A549 (cell line): ENCODE results near the gene ZNF574. TPM values are rescaled to one million over a fixed set of nuclear protein-coding genes. Genes with fewer than 3 reads are reported as not detected.

ENCODE experiments used
- ATAC-seq, 2 experiments: fragments of 200-7000 bp in 1 of 2; fragments of >200 bp in 1 of 2; cut with Nextera tagmentation in 1 of 2; cut with Tn5 transposase in 1 of 2; 3 replicates each; pipeline versions ENCODE4 v1.8.0 to v1.9.1; 2018 to 2020; ENCODE audit warnings: mild to moderate bottlenecking in 1 of 2, moderate library complexity in 1 of 2
- CTCF ChIA-PET: fragments of 300-600 bp; sonication (Branson Sonifier 250); formaldehyde crosslinking; extraction: SDS; loops from one replicate; lab custom pipeline; 2021; ENCODE audit warnings: antibody characterized with exemption, inconsistent platforms; lab: Yijun Ruan, JAX
- POLR2A ChIA-PET: fragments of 350-600 bp; formaldehyde crosslinking; extraction: SDS; loops from one replicate; lab custom pipeline; 2021; ENCODE audit warnings: antibody characterized with exemption, inconsistent platforms; lab: Yijun Ruan, JAX
- DNase-seq, 2 experiments: peaks; one replicate each; pipeline versions ENCODE4 v3.0.0 to v3.0.0-alpha.2; 2011 to 2016; ENCODE audit warnings: low read depth in 1 of 2, low spot score in 1 of 2
- FAIRE-seq: peaks from 2 replicates; lab custom pipeline; 2011; peaks lifted over from hg19 to GRCh38; lab: Jason Lieb, UNC
- H3K27ac ChIP-seq, 2 experiments: fragments of >200 bp; sonication (Bioruptor Twin); formaldehyde crosslinking; 3 replicates each; pipeline ENCODE4 v1.5.1; 2016 to 2017
- H3K4me1 ChIP-seq: fragments of >200 bp; sonication (Bioruptor Twin); formaldehyde crosslinking; 3 replicates; pipeline ENCODE4 v1.6.1; 2016
- H3K4me2 ChIP-seq: fragments of >200 bp; sonication (Bioruptor Twin); formaldehyde crosslinking; 3 replicates; pipeline ENCODE4 v1.6.1; 2016
- H3K4me3 ChIP-seq: fragments of >200 bp; sonication (Bioruptor Twin); formaldehyde crosslinking; 3 replicates; pipeline ENCODE4 v1.5.1; 2016
- H3K9me3 ChIP-seq: fragments of >200 bp; sonication (Bioruptor Twin); formaldehyde crosslinking; 3 replicates; pipeline ENCODE4 v1.6.1; 2016
- BHLHE40 ChIP-seq: IDR thresholded peaks from 2 replicates; pipeline ENCODE4 v1.6.1; 2012; ENCODE audit warnings: low read depth, low read length, inconsistent platforms
- CBX2 ChIP-seq: fragments of 200-600 bp; sonication (generic); IDR thresholded peaks from 2 replicates; pipeline ENCODE4 v1.6.1; 2016; ENCODE audit warnings: low read depth, mild to moderate bottlenecking, borderline replicate concordance
- CHD2 ChIP-seq: fragments of 150-350 bp; IDR thresholded peaks from 2 replicates; pipeline ENCODE4 v1.6.1; 2014; ENCODE audit warnings: low read length; ENCODE audit not compliant: partially characterized antibody
- CHD4 ChIP-seq: fragments of 200-600 bp; sonication (generic); IDR thresholded peaks from 2 replicates; pipeline ENCODE4 v1.6.1; 2016; ENCODE audit warnings: antibody characterized with exemption, mild to moderate bottlenecking, borderline replicate concordance
- EHF ChIP-seq: fragments of 250-450 bp; sonication (Bioruptor Pico); IDR thresholded peaks from 2 replicates; pipeline ENCODE4 v1.5.0; 2020; ENCODE audit warnings: mild to moderate bottlenecking
- EHMT2 ChIP-seq: fragments of 200-600 bp; sonication (generic); IDR thresholded peaks from 2 replicates; pipeline ENCODE4 v1.6.1; 2016; ENCODE audit warnings: antibody characterized with exemption, low read depth, mild to moderate bottlenecking, moderate library complexity
- FOSB ChIP-seq: fragments of 250-450 bp; sonication (Bioruptor Pico); IDR thresholded peaks from 2 replicates; pipeline ENCODE4 v1.5.0; 2020; ENCODE audit warnings: mild to moderate bottlenecking, moderate library complexity
- FOSL2 ChIP-seq, 2 experiments: fragments of 450-650 bp in 1 of 2; fragments of >200 bp in 1 of 2; sonication (Bioruptor Twin) in 1 of 2; formaldehyde crosslinking; IDR thresholded peaks; 2 replicates each; pipeline versions ENCODE4 v1.5.0 to v1.6.1; 2016 to 2020; ENCODE audit warnings: mild to moderate bottlenecking in 1 of 2, moderate library complexity in 1 of 2
- FOXS1 ChIP-seq: fragments of 250-450 bp; sonication (Bioruptor Pico); IDR thresholded peaks from 2 replicates; pipeline ENCODE4 v1.5.0; 2020; ENCODE audit warnings: mild to moderate bottlenecking, moderate library complexity
- GATA3 ChIP-seq: IDR thresholded peaks from 2 replicates; pipeline ENCODE4 v1.6.1; 2012; ENCODE audit warnings: borderline replicate concordance
- HDAC2 ChIP-seq: fragments of 200-600 bp; sonication (generic); IDR thresholded peaks from 2 replicates; pipeline ENCODE4 v1.6.1; 2016
- HOXA7 ChIP-seq: fragments of 250-450 bp; sonication (Bioruptor Pico); IDR thresholded peaks from 2 replicates; pipeline ENCODE4 v1.5.0; 2020; ENCODE audit warnings: mild to moderate bottlenecking, moderate library complexity
- KDM1A ChIP-seq: fragments of 200-600 bp; sonication (generic); IDR thresholded peaks from 2 replicates; pipeline ENCODE4 v1.6.1; 2016; ENCODE audit warnings: low read depth, mild to moderate bottlenecking
- NFE2L2 ChIP-seq: fragments of 150-350 bp; conservative IDR thresholded peaks from 2 replicates; pipeline ENCODE4 v1.6.1; 2014; ENCODE audit warnings: low read length
- NPAS2 ChIP-seq: fragments of 250-450 bp; sonication (Bioruptor Pico); IDR thresholded peaks from 2 replicates; pipeline ENCODE4 v1.8.0; 2022; ENCODE audit warnings: mild to moderate bottlenecking, moderate library complexity, borderline replicate concordance
- NR3C1 ChIP-seq: fragments of >200 bp; sonication (Bioruptor Twin); formaldehyde crosslinking; IDR thresholded peaks from 3 replicates; pipeline ENCODE4 v1.6.1; 2017
- RAD21 ChIP-seq, 2 experiments: fragments of >200 bp in 1 of 2; sonication (Bioruptor Twin) in 1 of 2; formaldehyde crosslinking in 1 of 2; IDR thresholded peaks in 1 of 2; conservative IDR thresholded peaks in 1 of 2; 2 replicates in 1 of 2; 3 replicates in 1 of 2; pipeline ENCODE4 v1.6.1; 2012 to 2018; ENCODE audit warnings: inconsistent platforms in 1 of 2
- RARB ChIP-seq: fragments of 250-450 bp; sonication (Bioruptor Pico); IDR thresholded peaks from 2 replicates; pipeline ENCODE4 v1.8.0; 2021; ENCODE audit warnings: mild to moderate bottlenecking, moderate library complexity
- SMC3 ChIP-seq: fragments of >200 bp; sonication (Bioruptor Twin); formaldehyde crosslinking; IDR thresholded peaks from 3 replicates; pipeline ENCODE4 v1.6.1; 2018; ENCODE audit warnings: inconsistent platforms
- TFCP2L1 ChIP-seq: fragments of 250-450 bp; sonication (Bioruptor Pico); IDR thresholded peaks from 2 replicates; pipeline ENCODE4 v1.5.0; 2021; ENCODE audit warnings: mild to moderate bottlenecking
- TP53 ChIP-seq: fragments of 250-450 bp; sonication (Bioruptor Pico); IDR thresholded peaks from 2 replicates; pipeline ENCODE4 v1.5.0; 2021; ENCODE audit warnings: mild to moderate bottlenecking, moderate library complexity
- ZNF302 ChIP-seq: fragments of 250-450 bp; sonication (Bioruptor Pico); IDR thresholded peaks from 2 replicates; pipeline ENCODE4 v1.9.0; 2021; ENCODE audit warnings: inconsistent platforms, mild to moderate bottlenecking, moderate library complexity
- ZSCAN20 ChIP-seq: fragments of 250-450 bp; sonication (Bioruptor Pico); IDR thresholded peaks from 2 replicates; pipeline ENCODE4 v1.8.0; 2022; ENCODE audit warnings: mild to moderate bottlenecking, moderate library complexity
- WGBS: methylation state at CpG from one replicate; pipeline ENCODE4 v1.1.6; 2017; ENCODE audit errors: missing lambda C conversion rate; 5-methylcytosine and 5-hydroxymethylcytosine counted together
- polyA plus RNA-seq, 4 experiments: library from polyadenylated mRNA; depleted of rRNA in 3 of 4; stranded (reverse); fragments of >200 nt; fragmentation: RNase III in 1 of 4; extraction: RNeasy Plus Mini Kit Qiagen cat#74134 plus additional on column Dnase treatment in 1 of 4; gene quantifications; 2 replicates in 3 of 4; 3 replicates in 1 of 4; pipeline ENCODE4 v1.2.3, GENCODE V29; 2011 to 2017
- TF ChIP-seq, protein P1 (sequence below): fragments of >200 bp; sonication (Bioruptor Twin); formaldehyde crosslinking; IDR thresholded peaks from 2 replicates; pipeline ENCODE4 v1.6.1; 2016
- TF ChIP-seq, protein P2 (sequence below): IDR thresholded peaks from 2 replicates; pipeline ENCODE4 v1.6.1; 2012
- TF ChIP-seq, protein P3 (sequence below): IDR thresholded peaks from 2 replicates; pipeline ENCODE4 v1.6.1; 2012; ENCODE audit warnings: low read depth, borderline replicate concordance
- TF ChIP-seq, protein P4 (sequence below): fragments of 250-450 bp; sonication (Bioruptor Pico); IDR thresholded peaks from 2 replicates; pipeline ENCODE4 v1.5.0; 2021; ENCODE audit warnings: mild to moderate bottlenecking, moderate library complexity, borderline replicate concordance
- TF ChIP-seq, protein P5 (sequence below): fragments of >200 bp; sonication (Bioruptor Twin); formaldehyde crosslinking; IDR thresholded peaks from 3 replicates; pipeline ENCODE4 v1.6.1; 2016
- TF ChIP-seq, protein P6 (sequence below): IDR thresholded peaks from 2 replicates; pipeline ENCODE4 v1.6.1; 2012

ZNF574 gene
- polyA plus RNA-seq, 2 of the 4 experiments (the other 2 are of a cell fraction), result 11.3 to 21.8 TPM

DNA sequence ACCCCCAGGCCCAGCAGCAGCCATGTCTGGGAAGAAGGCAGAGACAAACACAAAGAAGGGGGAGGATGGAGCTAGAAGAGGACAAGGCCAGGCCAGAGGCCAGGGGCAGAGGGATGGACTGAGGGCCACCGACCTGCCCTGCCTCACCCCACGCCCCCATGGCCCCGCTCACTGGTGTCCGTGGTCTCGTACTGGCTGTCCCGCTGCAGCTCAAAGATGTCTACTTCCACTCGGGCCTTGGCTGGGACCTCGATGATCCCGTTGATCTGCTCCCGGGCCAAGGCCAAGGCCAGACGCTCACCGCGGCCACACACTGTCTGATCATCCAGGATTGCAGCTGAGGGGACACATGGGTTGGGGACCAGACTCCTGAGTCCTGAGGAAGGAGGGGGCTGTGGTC is 10.9 kb upstream of the ZNF574 start:
- Histone ChIP-seq H3K4me1 (no peaks in the 10 kb centered on the region), H3K9me3 (no peaks in the 10 kb centered on the region), H3K27ac (no peak overlapping the region), H3K4me2 (no peak overlapping the region)
- FAIRE-seq, result no peak
- 64% methylated on average over 13 of the region's 13 CpGs for WGBS
- ChIA-PET POLR2A (interaction anchor here (2.4 kb wide), 1 partner anchor 11 kb away, joined by 9 read pairs; the partner anchor contains the start of gene ZNF574), CTCF (interaction anchor here (0.7 to 4.8 kb wide), 14 partner anchors 8 to 270 kb away, joined by 3 to 23 read pairs (median 4); no protein-coding TSS in a partner anchor)
- no peak for DNase-seq
- no peak for ATAC-seq
- TF ChIP-seq ZSCAN20 (CRISPR knock-in tag) (no peak), CHD4 (no peak), BHLHE40 (no peak), EHMT2 (no peak), NFE2L2 (no peak), CHD2 (no peak), FOXS1 (CRISPR knock-in tag) (no peak), RAD21 (conservative IDR thresholded peaks at IDR 0.05 in 1 of 2, IDR thresholded peaks at IDR 0.05 in 1 of 2) (no peak), ZNF302 (CRISPR knock-in tag) (no peak), CBX2 (no peak), KDM1A (no peak)
- TF ChIP-seq, protein P1, sequence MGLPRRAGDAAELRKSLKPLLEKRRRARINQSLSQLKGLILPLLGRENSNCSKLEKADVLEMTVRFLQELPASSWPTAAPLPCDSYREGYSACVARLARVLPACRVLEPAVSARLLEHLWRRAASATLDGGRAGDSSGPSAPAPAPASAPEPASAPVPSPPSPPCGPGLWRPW, result no peak
- TF ChIP-seq, protein P2, sequence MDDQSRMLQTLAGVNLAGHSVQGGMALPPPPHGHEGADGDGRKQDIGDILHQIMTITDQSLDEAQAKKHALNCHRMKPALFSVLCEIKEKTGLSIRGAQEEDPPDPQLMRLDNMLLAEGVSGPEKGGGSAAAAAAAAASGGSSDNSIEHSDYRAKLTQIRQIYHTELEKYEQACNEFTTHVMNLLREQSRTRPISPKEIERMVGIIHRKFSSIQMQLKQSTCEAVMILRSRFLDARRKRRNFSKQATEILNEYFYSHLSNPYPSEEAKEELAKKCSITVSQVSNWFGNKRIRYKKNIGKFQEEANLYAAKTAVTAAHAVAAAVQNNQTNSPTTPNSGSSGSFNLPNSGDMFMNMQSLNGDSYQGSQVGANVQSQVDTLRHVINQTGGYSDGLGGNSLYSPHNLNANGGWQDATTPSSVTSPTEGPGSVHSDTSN, result no peak
- TF ChIP-seq, protein P3, sequence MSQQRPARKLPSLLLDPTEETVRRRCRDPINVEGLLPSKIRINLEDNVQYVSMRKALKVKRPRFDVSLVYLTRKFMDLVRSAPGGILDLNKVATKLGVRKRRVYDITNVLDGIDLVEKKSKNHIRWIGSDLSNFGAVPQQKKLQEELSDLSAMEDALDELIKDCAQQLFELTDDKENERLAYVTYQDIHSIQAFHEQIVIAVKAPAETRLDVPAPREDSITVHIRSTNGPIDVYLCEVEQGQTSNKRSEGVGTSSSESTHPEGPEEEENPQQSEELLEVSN, result no peak
- TF ChIP-seq, protein P4, sequence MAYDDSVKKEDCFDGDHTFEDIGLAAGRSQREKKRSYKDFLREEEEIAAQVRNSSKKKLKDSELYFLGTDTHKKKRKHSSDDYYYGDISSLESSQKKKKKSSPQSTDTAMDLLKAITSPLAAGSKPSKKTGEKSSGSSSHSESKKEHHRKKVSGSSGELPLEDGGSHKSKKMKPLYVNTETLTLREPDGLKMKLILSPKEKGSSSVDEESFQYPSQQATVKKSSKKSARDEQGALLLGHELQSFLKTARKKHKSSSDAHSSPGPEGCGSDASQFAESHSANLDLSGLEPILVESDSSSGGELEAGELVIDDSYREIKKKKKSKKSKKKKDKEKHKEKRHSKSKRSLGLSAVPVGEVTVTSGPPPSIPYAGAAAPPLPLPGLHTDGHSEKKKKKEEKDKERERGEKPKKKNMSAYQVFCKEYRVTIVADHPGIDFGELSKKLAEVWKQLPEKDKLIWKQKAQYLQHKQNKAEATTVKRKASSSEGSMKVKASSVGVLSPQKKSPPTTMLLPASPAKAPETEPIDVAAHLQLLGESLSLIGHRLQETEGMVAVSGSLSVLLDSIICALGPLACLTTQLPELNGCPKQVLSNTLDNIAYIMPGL, result no peak
- TF ChIP-seq, all 56 proteins: peak for 0
- no peak overlapping the region for H3K4me3 ChIP-seq

DNA sequence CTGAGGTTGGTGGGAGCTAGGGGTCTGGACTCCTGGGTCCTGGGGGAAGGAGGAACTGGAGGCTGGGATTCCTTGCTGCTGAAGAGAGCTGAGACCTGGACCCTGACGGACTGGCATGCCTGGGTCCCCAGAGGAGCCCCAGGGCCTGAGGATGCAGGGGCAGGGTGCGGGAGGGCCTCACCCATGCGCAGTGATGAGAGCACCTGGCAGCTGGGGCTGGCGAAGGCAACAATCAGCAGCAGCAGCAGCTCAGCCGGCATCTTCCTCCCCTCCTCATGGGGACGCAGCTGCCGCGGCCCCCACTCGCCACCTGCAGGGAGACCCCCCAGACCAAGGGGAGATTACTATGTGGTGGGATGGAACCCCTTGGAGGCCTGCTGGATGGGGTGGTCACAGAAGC is 10.5 kb upstream of the ZNF574 start:
- FAIRE-seq, result no peak
- ATAC-seq, result no peak
- H3K9me3 ChIP-seq, result no peaks in the 10 kb centered on the region
- H3K4me2 ChIP-seq, result no peak overlapping the region
- POLR2A ChIA-PET, result interaction anchor here (2.4 kb wide), 1 partner anchor 11 kb away, joined by 9 read pairs; the partner anchor contains the start of gene ZNF574
- H3K4me1 ChIP-seq, result no peaks in the 10 kb centered on the region
- no peak for DNase-seq
- CTCF ChIA-PET, result interaction anchor here (0.8 to 4.8 kb wide), 12 partner anchors 8 to 270 kb away, joined by 3 to 23 read pairs (median 5); no protein-coding TSS in a partner anchor
- 72% methylated on average over 9 of the region's 9 CpGs for WGBS
- H3K27ac ChIP-seq, result no peak overlapping the region
- no peak overlapping the region for H3K4me3 ChIP-seq
- TF ChIP-seq, protein P5, sequence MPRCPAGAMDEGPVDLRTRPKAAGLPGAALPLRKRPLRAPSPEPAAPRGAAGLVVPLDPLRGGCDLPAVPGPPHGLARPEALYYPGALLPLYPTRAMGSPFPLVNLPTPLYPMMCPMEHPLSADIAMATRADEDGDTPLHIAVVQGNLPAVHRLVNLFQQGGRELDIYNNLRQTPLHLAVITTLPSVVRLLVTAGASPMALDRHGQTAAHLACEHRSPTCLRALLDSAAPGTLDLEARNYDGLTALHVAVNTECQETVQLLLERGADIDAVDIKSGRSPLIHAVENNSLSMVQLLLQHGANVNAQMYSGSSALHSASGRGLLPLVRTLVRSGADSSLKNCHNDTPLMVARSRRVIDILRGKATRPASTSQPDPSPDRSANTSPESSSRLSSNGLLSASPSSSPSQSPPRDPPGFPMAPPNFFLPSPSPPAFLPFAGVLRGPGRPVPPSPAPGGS, result no peak
- TF ChIP-seq FOSB (CRISPR knock-in tag) (no peak), HOXA7 (CRISPR knock-in tag) (no peak), SMC3 (no peak), RARB (CRISPR knock-in tag) (no peak), FOSL2 (IDR thresholded peaks at IDR 0.05) (no peak), FOSL2 (CRISPR knock-in tag; IDR thresholded peaks at IDR 0.05) (no peak), KDM1A (no peak), TP53 (CRISPR knock-in tag) (no peak), NFE2L2 (no peak), HDAC2 (no peak), NPAS2 (no peak), TFCP2L1 (CRISPR knock-in tag) (no peak), EHMT2 (no peak), NR3C1 (no peak), GATA3 (no peak), EHF (CRISPR knock-in tag) (no peak)
- TF ChIP-seq, protein P6, sequence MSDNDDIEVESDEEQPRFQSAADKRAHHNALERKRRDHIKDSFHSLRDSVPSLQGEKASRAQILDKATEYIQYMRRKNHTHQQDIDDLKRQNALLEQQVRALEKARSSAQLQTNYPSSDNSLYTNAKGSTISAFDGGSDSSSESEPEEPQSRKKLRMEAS, result no peak
